ENCODE measurements around the gene DBN1. TPM values are rescaled to one million over a fixed set of nuclear protein-coding genes. Genes with fewer than 3 reads are reported as not detected.

Gene DBN1
- total and polyA plus RNA-seq, 12 donors = 5.1 to 47.1 (median 12.6) TPM

GRCh38 chr5:177505075-177505474 lies 31.6 kb upstream of the DBN1 start:
- intact Hi-C loops (cut with DNase I) = no loop called here
- peaks cover 0 to 5% of the 10 kb centered on the region in 2 donors for H3K4me1 ChIP-seq (replicated peaks in 1 of 2)
- no peak overlapping the region for H3K27ac ChIP-seq
- TF ChIP-seq, protein P1, sequence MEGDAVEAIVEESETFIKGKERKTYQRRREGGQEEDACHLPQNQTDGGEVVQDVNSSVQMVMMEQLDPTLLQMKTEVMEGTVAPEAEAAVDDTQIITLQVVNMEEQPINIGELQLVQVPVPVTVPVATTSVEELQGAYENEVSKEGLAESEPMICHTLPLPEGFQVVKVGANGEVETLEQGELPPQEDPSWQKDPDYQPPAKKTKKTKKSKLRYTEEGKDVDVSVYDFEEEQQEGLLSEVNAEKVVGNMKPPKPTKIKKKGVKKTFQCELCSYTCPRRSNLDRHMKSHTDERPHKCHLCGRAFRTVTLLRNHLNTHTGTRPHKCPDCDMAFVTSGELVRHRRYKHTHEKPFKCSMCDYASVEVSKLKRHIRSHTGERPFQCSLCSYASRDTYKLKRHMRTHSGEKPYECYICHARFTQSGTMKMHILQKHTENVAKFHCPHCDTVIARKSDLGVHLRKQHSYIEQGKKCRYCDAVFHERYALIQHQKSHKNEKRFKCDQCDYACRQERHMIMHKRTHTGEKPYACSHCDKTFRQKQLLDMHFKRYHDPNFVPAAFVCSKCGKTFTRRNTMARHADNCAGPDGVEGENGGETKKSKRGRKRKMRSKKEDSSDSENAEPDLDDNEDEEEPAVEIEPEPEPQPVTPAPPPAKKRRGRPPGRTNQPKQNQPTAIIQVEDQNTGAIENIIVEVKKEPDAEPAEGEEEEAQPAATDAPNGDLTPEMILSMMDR (IDR thresholded peaks at IDR 0.05) = no peak
- TF ChIP-seq POLR2A (IDR thresholded peaks at IDR 0.05) = no peak
- 84 to 95% (median 91%) methylated on average over 3 to 4 of the region's 4 CpGs for WGBS, 4 donors
- no peaks in the 10 kb centered on the region for H3K27me3 ChIP-seq
- H3K9me3 ChIP-seq (replicated peaks in 1 of 3) = no peaks in the 10 kb centered on the region
- no peak for DNase-seq
- no peak overlapping the region for H3K4me3 ChIP-seq
- H3K36me3 ChIP-seq (replicated peaks in 1 of 2) = no peaks in the 10 kb centered on the region

DNA sequence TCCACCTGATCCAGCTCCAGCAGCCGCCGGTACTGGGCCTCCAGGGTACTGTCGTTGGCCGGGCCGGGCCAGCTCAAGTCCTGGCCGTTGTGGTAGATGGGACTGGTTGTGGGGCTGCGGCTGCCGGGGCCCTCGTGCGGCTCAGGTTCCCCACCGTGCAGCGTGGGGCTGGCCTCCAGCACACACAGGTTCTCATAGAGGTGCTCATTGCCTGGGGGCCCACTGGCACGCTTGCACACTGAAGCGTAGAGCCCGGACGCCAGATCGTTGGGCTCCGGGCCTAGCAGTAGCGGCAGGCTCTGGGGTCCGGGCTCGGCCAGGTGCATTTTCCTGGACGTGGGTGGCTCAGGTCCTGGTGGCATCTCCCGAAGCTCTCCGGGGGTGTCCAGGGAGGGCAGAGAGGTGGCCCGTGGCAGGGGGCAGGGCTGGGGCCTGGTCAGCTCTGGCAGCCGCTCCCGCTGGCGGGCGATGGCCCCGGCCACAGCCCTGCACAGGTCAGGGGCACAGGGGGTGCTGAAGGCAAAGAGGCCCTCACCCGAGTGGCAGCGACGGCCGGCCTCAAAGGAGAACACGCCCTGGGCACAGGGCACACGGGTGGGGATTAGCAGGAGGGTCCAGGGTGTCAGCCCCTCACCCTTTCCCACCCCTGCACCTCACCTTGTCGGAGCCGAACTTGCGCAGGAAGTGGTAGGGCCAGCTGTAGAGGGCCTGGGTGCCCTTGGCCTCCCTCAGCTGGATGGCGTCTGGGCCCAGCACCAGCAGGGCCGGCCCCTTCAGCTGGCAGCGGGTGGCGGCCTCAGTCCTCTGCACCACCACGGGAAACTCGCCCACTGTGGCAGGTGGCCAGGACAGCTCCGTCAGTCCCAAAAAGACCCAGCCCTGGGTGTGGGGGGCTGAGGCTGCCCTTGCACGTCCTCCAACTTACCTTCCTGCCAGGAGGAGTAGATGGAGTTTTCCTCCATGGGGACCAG lies 30.9 kb upstream of the DBN1 start:
- Histone ChIP-seq H3K4me1 (replicated peaks in 1 of 2) (peaks cover 0 to 5% of the 10 kb centered on the region in 2 donors), H3K36me3 (replicated peaks in 1 of 2) (no peaks in the 10 kb centered on the region), H3K9me3 (replicated peaks in 1 of 3) (no peaks in the 10 kb centered on the region), H3K27me3 (no peaks in the 10 kb centered on the region), H3K27ac (no peak overlapping the region), H3K4me3 (no peak overlapping the region)
- TF ChIP-seq, protein P1 (IDR thresholded peaks at IDR 0.05) = no peak
- TF ChIP-seq POLR2A (IDR thresholded peaks at IDR 0.05) = no peak
- 69 to 91% (median 88%) methylated on average over 4 to 47 of the region's 47 CpGs for WGBS, 4 donors
- intact Hi-C loops (cut with DNase I) = loop anchor here (5.0 kb wide), 2 partner anchors 47 to 112 kb away; no protein-coding TSS in a partner anchor
- DNase-seq = no peak

GRCh38 chr5:177503351-177504085 lies 30.1 kb upstream of the DBN1 start:
- no peak overlapping the region for H3K4me3 ChIP-seq
- intact Hi-C loops (cut with DNase I) = loop anchor here (5.0 kb wide), 2 partner anchors 46 to 111 kb away; no protein-coding TSS in a partner anchor
- H3K27me3 ChIP-seq = no peaks in the 10 kb centered on the region
- TF ChIP-seq, protein P1 (IDR thresholded peaks at IDR 0.05) = no peak
- WGBS, 4 donors = 71 to 83% (median 79%) methylated on average over 5 to 24 of the region's 24 CpGs
- H3K9me3 ChIP-seq (replicated peaks in 1 of 3) = no peaks in the 10 kb centered on the region
- no peaks in the 10 kb centered on the region for H3K36me3 ChIP-seq (replicated peaks in 1 of 2)
- H3K27ac ChIP-seq = no peak overlapping the region
- peaks cover 2 to 6% of the 10 kb centered on the region in 2 donors for H3K4me1 ChIP-seq (replicated peaks in 1 of 2)
- DNase-seq = no peak

DNA sequence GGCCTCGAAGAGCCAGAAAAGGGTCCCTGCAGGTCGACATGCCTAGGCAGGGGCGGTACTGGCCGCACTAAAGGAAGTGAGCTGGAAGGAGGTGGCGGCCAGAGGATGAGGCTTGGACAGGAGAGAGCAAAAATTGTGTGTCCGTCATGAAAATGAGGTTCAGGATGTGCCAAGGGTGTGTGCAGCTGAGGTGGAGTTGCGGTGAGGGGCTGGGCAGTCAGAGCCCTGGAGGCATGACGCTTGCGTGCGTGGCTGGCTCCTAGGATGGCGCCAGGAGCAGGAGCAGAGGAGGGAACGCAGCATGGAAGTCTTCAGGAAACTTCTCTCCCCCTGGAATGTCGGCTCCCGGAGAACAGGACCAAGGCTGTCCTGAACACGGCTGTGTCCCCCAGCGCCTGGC lies 29.5 kb upstream of the DBN1 start:
- H3K27me3 ChIP-seq = no peaks in the 10 kb centered on the region
- H3K4me1 ChIP-seq (replicated peaks in 1 of 2) = peaks cover 8 to 13% of the 10 kb centered on the region in 2 donors
- DNase-seq = no peak
- H3K4me3 ChIP-seq = no peak overlapping the region
- intact Hi-C loops (cut with DNase I) = loop anchor here (5.0 kb wide), 2 partner anchors 46 to 111 kb away; no protein-coding TSS in a partner anchor
- H3K9me3 ChIP-seq (replicated peaks in 1 of 3) = no peaks in the 10 kb centered on the region
- no peaks in the 10 kb centered on the region for H3K36me3 ChIP-seq (replicated peaks in 1 of 2)
- 71 to 81% (median 76%) methylated on average over 15 to 16 of the region's 16 CpGs for WGBS, 4 donors
- no peak for TF ChIP-seq POLR2A (IDR thresholded peaks at IDR 0.05)
- TF ChIP-seq, protein P1 (IDR thresholded peaks at IDR 0.05) = no peak
- H3K27ac ChIP-seq = no peak overlapping the region

All from adrenal gland (tissue), 12 donors.